ENCODE data around the gene LRRK1.

LRRK1 gene

DNA sequence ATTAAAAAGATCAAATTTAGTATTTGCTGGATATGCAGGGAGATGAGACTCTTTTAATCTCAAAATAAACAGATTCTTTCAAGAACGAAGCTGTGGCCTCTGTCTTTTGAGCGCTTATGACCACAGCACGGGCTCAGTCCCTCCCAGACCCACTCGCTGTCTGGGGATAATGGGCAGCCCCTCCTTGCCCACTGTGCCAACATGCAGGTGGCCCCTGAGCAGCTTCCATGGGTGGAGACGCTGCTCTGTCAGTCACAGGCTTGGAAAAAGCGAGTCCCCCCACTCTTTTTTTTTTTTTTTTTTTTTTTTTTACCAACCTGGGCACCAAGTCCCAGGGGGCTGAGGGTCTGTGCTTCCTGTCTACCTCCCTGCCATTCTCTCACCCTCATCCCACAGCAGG is 150.9 kb downstream of the LRRK1 start:
- TF ChIP-seq CEBPB (IDR thresholded peaks at IDR 0.05) (no peak), TCF12 (IDR thresholded peaks at IDR 0.05; ENCODE audit: low read depth) (no peak), EGR1 (IDR thresholded peaks at IDR 0.05) (no peak), EP300 (IDR thresholded peaks at IDR 0.05; ENCODE audit: borderline replicate concordance) (no peak), FOXM1 (IDR thresholded peaks at IDR 0.05; ENCODE audit: borderline replicate concordance, low read depth) (no peak), TEAD4 (IDR thresholded peaks at IDR 0.05) (no peak), ZBTB7A (IDR thresholded peaks at IDR 0.05; ENCODE audit: low read depth) (no peak), YY1 (IDR thresholded peaks at IDR 0.05; ENCODE audit: low read depth) (no peak), RAD21 (IDR thresholded peaks at IDR 0.05; ENCODE audit: low read depth) (no peak), NFIC (IDR thresholded peaks at IDR 0.05) (no peak), TAF1 (IDR thresholded peaks at IDR 0.05; ENCODE audit: low read depth) (no peak), CREB1 (IDR thresholded peaks at IDR 0.05; ENCODE audit: low read depth) (no peak)
- TF ChIP-seq, protein P1, sequence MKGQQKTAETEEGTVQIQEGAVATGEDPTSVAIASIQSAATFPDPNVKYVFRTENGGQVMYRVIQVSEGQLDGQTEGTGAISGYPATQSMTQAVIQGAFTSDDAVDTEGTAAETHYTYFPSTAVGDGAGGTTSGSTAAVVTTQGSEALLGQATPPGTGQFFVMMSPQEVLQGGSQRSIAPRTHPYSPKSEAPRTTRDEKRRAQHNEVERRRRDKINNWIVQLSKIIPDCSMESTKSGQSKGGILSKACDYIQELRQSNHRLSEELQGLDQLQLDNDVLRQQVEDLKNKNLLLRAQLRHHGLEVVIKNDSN (IDR thresholded peaks at IDR 0.05): no peak
- TF ChIP-seq, protein P2, sequence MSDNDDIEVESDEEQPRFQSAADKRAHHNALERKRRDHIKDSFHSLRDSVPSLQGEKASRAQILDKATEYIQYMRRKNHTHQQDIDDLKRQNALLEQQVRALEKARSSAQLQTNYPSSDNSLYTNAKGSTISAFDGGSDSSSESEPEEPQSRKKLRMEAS (IDR thresholded peaks at IDR 0.05): no peak
- TF ChIP-seq, protein P3, sequence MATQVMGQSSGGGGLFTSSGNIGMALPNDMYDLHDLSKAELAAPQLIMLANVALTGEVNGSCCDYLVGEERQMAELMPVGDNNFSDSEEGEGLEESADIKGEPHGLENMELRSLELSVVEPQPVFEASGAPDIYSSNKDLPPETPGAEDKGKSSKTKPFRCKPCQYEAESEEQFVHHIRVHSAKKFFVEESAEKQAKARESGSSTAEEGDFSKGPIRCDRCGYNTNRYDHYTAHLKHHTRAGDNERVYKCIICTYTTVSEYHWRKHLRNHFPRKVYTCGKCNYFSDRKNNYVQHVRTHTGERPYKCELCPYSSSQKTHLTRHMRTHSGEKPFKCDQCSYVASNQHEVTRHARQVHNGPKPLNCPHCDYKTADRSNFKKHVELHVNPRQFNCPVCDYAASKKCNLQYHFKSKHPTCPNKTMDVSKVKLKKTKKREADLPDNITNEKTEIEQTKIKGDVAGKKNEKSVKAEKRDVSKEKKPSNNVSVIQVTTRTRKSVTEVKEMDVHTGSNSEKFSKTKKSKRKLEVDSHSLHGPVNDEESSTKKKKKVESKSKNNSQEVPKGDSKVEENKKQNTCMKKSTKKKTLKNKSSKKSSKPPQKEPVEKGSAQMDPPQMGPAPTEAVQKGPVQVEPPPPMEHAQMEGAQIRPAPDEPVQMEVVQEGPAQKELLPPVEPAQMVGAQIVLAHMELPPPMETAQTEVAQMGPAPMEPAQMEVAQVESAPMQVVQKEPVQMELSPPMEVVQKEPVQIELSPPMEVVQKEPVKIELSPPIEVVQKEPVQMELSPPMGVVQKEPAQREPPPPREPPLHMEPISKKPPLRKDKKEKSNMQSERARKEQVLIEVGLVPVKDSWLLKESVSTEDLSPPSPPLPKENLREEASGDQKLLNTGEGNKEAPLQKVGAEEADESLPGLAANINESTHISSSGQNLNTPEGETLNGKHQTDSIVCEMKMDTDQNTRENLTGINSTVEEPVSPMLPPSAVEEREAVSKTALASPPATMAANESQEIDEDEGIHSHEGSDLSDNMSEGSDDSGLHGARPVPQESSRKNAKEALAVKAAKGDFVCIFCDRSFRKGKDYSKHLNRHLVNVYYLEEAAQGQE (IDR thresholded peaks at IDR 0.05; ENCODE audit: low read depth): no peak

DNA sequence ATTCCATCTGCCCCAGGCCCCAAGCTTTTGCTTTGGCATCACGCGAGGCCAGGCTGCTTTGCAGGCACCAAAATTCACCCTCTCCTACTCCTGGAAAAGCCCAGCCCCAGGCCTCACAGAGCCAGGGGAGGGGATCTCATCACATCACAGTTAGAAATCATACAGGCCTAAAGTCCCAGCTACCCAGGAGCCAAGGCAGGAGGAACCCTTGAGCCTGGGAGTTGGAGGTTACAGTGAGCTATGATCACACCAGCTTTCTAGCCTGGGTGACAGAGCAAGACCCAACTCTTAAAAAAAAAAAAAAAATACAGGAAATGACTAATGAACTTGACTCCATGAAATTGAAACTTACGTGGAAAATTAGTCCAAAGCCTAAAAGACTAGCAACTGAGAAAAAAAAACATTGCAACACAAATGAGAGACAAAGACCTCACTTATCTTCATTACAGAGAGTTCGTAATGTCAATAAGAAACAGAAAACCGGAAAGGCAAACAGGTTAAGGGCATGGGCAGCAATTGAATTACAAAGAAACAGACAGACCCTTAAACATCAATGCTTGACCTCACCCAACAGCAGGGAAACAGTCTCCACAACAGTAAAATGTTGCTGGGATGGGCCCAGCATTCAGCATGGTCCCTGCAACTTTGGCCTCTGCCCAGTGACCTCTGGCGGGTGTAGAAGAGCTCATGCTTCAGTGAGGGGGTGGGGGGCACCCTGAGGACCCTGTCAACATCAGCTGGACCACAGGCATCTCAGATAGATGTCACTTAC is 151.5 kb downstream of the LRRK1 start:
- TF ChIP-seq ZBTB7A (IDR thresholded peaks at IDR 0.05; ENCODE audit: low read depth) (no peak), FOXM1 (IDR thresholded peaks at IDR 0.05; ENCODE audit: borderline replicate concordance, low read depth) (no peak), TCF12 (IDR thresholded peaks at IDR 0.05; ENCODE audit: low read depth) (no peak), CEBPB (IDR thresholded peaks at IDR 0.05) (no peak), CREB1 (IDR thresholded peaks at IDR 0.05; ENCODE audit: low read depth) (no peak)
- TF ChIP-seq, protein P2 (IDR thresholded peaks at IDR 0.05): no peak

DNA sequence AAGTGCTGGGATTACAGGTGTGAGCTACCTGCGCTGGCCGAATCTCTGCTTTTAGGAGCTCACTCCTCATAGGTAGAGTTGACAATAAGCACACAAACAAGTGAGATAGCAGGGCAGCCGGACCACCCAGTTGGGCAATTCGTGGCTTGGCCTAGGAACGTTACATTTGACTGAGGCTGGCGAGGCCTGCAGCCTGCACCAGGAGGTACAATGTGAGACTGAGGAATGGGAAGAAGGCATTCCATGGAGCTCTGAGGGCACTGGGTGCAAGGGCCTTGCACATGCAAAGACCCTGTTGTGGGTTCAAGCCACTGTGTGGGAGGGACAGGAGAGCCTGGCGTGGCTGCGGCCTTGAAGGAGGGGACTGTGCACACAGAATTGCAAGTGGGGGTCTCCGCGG is 152.5 kb downstream of the LRRK1 start:
- TF ChIP-seq NFIC (IDR thresholded peaks at IDR 0.05) (no peak), TCF12 (IDR thresholded peaks at IDR 0.05; ENCODE audit: low read depth) (no peak), TAF1 (IDR thresholded peaks at IDR 0.05; ENCODE audit: low read depth) (no peak), TEAD4 (IDR thresholded peaks at IDR 0.05) (no peak), ZBTB7A (IDR thresholded peaks at IDR 0.05; ENCODE audit: low read depth) (no peak), CREB1 (IDR thresholded peaks at IDR 0.05; ENCODE audit: low read depth) (no peak), FOXM1 (IDR thresholded peaks at IDR 0.05; ENCODE audit: borderline replicate concordance, low read depth) (no peak), EP300 (IDR thresholded peaks at IDR 0.05; ENCODE audit: borderline replicate concordance) (no peak), RAD21 (IDR thresholded peaks at IDR 0.05; ENCODE audit: low read depth) (no peak), EGR1 (IDR thresholded peaks at IDR 0.05) (no peak), CEBPB (IDR thresholded peaks at IDR 0.05) (no peak), YY1 (IDR thresholded peaks at IDR 0.05; ENCODE audit: low read depth) (no peak)
- TF ChIP-seq, protein P2 (IDR thresholded peaks at IDR 0.05): no peak
- TF ChIP-seq, protein P3 (IDR thresholded peaks at IDR 0.05; ENCODE audit: low read depth): no peak
- TF ChIP-seq, protein P1 (IDR thresholded peaks at IDR 0.05): no peak

DNA sequence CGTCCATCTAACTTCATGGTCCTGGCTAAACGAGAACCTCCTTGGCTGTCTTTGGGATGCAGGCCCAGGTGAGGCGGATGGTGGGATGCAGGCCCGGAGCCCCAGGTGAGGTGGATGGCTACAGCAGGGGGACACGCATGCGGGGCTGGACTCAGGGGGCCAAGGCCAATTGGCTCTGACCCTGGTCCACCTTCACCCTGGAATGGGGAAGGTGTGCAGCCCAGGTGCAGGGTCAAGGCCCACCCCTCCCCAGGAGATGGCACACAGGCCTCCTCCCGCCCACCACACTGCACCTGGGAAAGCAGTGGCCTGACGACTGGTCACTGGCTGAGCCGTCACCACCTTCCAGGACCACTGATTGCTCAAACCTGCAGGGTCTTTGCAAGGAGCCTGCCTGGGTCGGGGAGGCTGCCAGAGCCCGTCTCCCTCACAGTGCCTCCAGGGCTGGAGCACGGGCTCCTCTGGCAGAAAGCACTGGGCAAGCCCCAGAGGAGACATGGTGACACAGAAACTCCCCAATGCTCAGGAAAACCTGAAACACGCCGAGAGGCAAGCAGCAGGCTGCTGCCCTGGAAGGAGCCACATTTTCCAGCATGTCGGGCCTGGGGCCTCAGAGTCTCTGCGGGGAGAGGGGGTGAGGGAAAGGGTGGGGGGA is 159.6 kb downstream of the LRRK1 start:
- TF ChIP-seq, protein P1 (IDR thresholded peaks at IDR 0.05): no peak
- no peak for TF ChIP-seq TAF1 (IDR thresholded peaks at IDR 0.05; ENCODE audit: low read depth)
- no peak for TF ChIP-seq YY1 (IDR thresholded peaks at IDR 0.05; ENCODE audit: low read depth)
- TF ChIP-seq TCF12 (IDR thresholded peaks at IDR 0.05; ENCODE audit: low read depth): no peak
- TF ChIP-seq FOXM1 (IDR thresholded peaks at IDR 0.05; ENCODE audit: borderline replicate concordance, low read depth): no peak
- TF ChIP-seq ZBTB7A (IDR thresholded peaks at IDR 0.05; ENCODE audit: low read depth): no peak
- no peak for TF ChIP-seq NFIC (IDR thresholded peaks at IDR 0.05)
